HG03457 (cell line): ENCODE measurements around the gene TLE6.
A peak's percentile ranks its signal among the peaks of the same experiment; 100 is the strongest.
"Not testable (repeated sequence)": the region's sequence is repeated elsewhere in the genome, so short reads cannot be mapped to it uniquely, and the experiment has no call there.

Experiments
- ATAC-seq: cut with Tn5 transposase; IDR thresholded peaks from one replicate; pipeline ENCODE4 v1.9.1; 2021; ENCODE audit warnings: moderate number of reproducible peaks; ENCODE audit not compliant: unreplicated experiment

The TLE6 gene

DNA sequence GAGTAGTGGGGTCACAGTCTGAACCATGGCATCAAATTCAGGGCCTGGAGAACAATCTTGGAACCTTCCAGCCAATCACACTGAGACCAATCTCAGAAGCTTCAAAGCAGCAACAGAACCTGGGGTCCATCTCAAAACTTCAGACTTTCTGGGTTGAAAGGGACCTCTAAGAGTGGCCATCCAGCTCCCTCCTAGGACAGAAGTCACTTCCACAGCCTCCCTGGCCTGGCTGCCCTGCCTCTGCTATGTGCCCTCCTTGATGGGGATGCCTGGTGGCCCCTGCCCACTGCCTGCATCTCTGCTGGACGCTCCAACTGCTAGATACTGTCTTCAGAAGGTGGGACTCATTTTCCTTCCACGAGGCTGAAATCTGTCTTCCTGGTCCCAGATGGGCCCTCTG, 49.9 kb downstream of the TLE6 start:
- ATAC-seq, result no peak

DNA sequence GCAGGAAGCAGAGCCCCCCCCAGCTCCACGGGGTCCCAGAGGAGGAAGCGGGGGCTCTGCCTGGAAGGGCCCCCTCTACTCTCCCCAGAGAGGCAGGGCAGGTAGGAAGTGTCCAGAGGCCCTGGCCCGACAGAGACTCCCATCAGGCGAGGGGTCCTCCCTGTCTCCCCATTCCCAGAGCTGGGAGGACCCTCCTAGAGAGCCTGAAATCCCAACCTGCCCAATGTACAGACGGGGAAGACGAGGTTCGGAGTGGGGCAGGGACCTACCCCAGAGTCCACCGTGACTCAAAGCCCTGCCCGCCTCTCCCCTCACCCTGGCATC, 50.6 kb downstream of the TLE6 start:
- no peak for ATAC-seq

- ATAC-seq, result no peak
Measured at GRCh38 chr19:3028305-3029064, 51.1 kb downstream of the TLE6 start.

DNA sequence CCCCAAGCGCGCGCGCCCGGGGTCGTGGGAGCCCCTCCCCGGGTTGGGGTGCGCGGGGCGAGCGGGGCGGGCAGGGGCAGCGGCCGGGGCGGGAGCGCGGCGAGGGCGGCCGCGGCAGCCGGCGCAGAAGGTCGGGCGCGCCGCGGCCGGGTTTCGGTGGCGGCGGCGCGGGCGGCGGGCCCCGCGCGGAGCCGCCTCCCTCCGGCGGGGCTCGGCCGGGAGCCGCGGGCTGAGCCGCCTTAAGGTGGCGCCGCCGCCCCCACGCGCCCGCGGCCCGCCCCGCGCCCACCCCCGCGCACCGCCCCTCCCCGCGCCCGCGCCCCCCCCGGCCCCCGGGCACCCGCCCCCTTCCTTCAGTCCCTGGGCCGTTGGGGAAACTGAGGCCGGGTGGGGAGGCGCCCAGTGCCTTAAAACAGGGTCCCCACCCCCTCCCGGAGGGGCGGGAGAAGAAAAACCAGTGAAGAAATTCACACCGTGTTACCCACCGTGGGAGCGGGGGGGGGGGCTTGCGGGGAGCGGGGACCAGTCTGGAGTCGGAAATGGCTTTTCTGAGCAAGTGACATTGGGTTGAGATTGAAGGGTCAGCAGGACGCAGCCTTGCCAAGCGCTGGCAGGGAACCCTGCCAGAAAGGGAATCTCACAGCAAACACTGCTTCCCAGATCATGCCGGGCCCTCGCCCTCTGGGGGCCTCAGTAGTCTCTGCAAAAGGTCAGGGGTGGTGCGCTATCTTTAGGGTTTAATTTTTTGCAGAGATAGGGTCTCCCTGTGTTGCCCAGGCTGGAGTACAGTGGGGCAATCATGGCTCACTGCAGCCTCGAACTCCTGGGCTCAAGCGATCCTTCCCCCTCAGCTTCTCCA, 51.9 kb downstream of the TLE6 start, which contains the start of gene TLE2:
TSS of gene TLE2 (minus strand) at position 216 of the 859 bp plus-strand sequence. CDS start 376 bp downstream, outside the sequence.
- no peak for ATAC-seq

DNA sequence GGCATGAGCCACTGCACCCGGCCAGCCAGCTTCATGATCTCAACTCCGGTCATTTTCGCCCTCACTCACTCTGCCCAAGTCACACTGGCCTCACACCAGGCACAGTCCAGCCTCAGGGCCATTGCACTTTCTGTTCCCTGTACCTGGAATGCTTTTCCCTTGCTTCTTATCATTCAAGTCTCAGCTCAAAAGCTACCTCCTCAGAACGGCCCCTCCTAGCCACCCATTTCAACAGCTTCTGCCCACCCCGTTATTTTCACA, 54.2 kb downstream of the TLE6 start:
- no peak for ATAC-seq

DNA sequence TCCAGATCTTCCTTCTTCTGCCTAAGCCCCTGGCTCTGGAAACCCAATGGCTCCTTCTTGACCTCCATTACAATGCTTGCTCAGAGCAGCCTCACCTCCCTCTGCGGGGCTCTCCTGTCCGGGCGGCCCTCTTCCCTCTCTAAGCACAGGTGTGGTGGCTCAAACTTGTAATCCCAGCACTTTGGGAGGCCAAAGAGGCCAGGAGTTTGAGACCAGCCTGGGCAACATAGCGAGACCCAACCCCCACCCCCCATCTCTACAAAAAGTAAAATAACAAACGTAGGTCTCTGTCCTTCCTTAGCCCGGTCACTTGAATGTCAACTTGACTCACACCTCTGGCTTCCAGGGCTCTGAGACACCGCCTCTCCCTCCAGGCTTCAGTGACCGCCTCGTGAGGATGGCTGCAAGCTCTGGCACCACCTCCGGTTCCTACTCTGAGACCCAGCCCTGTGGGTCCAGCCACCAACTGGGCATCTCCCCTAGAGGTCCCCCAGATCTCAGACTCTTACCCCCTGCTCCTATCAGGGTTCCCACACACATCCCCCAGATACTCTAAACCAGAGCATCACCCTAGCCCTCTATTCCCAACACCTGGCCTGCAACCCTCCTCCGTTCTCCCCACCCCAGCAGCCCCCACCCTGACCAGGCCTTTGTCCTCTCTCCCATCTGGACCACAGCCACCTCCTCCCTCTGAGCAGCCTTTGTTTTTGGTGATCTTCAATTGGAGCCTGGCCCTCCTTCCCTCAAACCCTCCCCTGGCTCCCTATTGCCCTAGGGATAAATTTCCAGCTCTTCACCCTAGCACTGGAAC, 56.4 kb downstream of the TLE6 start:
- ATAC-seq, result no peak

GRCh38 chr19:3034406-3034655, 57.0 kb downstream of the TLE6 start:
- ATAC-seq, result no peak

DNA sequence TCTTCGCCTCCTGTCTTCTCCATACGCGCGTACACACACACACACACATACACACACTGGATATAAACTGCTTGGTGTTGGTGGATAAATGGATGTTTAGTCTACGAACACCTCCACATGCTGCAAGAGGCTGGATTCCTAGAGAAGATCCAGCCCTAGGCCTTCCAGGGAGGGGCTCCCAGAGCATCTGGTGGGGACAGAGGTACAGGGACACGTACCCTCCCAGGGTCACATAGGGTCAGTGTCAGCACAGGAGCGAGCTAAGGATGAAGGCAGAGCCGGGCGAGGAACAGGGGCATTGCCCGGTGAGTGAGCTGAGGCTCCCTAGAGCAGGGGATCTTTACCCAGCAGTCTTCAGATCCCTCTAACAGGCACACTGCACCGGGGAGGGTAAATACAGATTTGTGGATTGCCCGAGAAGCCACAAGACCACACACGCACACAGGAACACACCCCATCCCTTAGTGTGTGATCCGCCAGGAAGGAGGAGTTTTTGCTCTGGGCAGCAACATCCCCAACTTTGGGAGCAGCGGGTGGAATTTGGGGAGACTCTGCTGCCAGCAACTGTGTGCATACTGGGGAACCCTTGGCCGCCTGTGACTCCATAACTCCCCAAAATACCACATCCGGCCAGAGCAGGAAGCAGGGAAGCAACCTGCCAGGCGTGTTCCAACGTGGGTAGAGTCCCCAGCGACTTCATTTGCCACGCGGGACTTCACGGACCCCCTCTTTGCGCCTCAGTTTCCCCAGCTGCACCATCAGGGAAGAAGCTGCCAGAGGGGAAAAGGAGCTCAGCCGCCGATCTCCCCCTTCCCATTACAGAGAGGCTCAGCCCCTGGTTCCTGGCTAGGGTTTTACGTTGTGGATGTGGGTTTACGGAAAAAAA, 57.5 kb downstream of the TLE6 start:
- ATAC-seq, result no peak

GRCh38 chr19:3035542-3036118, 58.3 kb downstream of the TLE6 start:
- ATAC-seq, result peak; percentile 75

GRCh38 chr19:3036119-3036976, 59.0 kb downstream of the TLE6 start:
- no peak for ATAC-seq

GRCh38 chr19:3036977-3037544, 59.7 kb downstream of the TLE6 start:
- ATAC-seq, result not testable (repeated sequence)

GRCh38 chr19:3038214-3038613, 60.9 kb downstream of the TLE6 start:
- ATAC-seq, result no peak

DNA sequence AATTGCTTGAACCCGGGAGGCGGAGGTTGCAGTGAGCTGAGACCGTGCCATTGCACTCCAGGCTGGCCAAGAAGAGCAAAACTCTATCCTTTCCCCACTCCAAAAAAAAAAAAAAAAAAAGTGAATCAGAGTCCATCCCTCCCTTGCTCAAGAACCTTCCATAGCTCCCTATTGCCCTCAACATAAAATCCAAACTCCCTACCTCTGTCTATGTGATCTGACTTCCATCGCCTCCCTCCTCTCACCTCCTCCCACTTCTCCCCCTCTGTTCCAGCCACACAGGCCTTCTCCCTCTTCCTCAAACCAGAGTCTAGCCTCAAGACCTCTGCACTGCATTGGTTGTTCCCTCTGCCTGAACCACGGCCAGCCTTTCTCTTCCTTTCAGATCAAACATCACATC, 61.8 kb downstream of the TLE6 start:
- no peak for ATAC-seq

DNA sequence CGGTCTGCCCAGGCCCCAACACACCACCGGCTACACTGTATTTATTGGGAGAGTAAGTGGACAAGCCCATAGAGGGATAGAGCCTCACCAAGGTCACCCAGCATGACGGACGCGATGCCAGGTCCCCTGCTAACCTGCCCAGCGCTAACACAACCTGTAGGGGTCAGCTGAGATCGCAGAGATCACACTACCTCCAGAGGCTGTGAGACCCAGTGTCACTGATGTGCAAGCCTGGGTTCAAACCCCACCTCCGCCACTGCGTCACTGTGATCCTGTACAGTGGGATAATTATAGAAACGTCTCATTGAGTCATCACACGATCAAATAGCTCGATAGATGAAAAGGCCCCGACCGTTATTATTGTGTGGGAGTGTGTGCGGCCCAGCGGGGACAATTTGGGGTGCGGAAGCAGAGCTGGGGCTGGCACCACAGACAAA, 62.3 kb downstream of the TLE6 start:
- no peak for ATAC-seq

- no peak for ATAC-seq
Measured at GRCh38 chr19:3041327-3041726, 64.0 kb downstream of the TLE6 start.

- ATAC-seq, result no peak
Measured at GRCh38 chr19:3041761-3042620, 64.6 kb downstream of the TLE6 start.

GRCh38 chr19:3042621-3043267, 65.4 kb downstream of the TLE6 start:
- ATAC-seq, result no peak
